DOHH2 (cell line): ENCODE results near the gene IRS1.

Experiments
- H3F3A ChIP-seq: fragments of 200-600 bp; sonication (generic), shearing (Covaris generic); 2 replicates; pipeline ENCODE4 v1.6.0; 2016; ENCODE audit warnings: antibody characterized with exemption, mild to moderate bottlenecking; ENCODE audit not compliant: control insufficient read depth, insufficient read depth
- H3K27ac ChIP-seq: fragments of 200-600 bp; sonication (generic); 2 replicates; pipeline ENCODE4 v1.5.1; 2014; ENCODE audit warnings: low read depth, mild to moderate bottlenecking, low read length, moderate library complexity
- H3K27me3 ChIP-seq: fragments of 200-600 bp; sonication (generic); 2 replicates; pipeline ENCODE4 v1.6.1; 2014; ENCODE audit warnings: mild to moderate bottlenecking, low read length, mixed read lengths; ENCODE audit not compliant: control insufficient read depth
- H3K36me3 ChIP-seq: fragments of 200-600 bp; sonication (generic); 2 replicates; pipeline ENCODE4 v1.6.1; 2014; ENCODE audit warnings: mild to moderate bottlenecking, low read length, moderate library complexity, mixed read lengths; ENCODE audit not compliant: control insufficient read depth
- H3K4me1 ChIP-seq: fragments of 200-600 bp; sonication (generic); 2 replicates; pipeline ENCODE4 v1.6.1; 2014; ENCODE audit warnings: mild to moderate bottlenecking, low read length, mixed read lengths; ENCODE audit not compliant: control insufficient read depth
- H3K4me2 ChIP-seq: fragments of 200-600 bp; sonication (generic); 2 replicates; pipeline ENCODE4 v1.6.0; 2014; ENCODE audit warnings: mild to moderate bottlenecking, low read length, moderate library complexity
- H3K4me3 ChIP-seq: fragments of 200-600 bp; sonication (generic); 2 replicates; pipeline ENCODE4 v1.5.1; 2014; ENCODE audit warnings: mild to moderate bottlenecking, low read length, mixed read lengths
- H3K79me2 ChIP-seq: fragments of 200-600 bp; sonication (generic); 2 replicates; pipeline ENCODE4 v1.6.1; 2014; ENCODE audit warnings: mild to moderate bottlenecking, low read length, mixed read lengths; ENCODE audit not compliant: control insufficient read depth
- H3K9me2 ChIP-seq: fragments of 200-600 bp; sonication (generic); replicated peaks from 2 replicates; pipeline ENCODE4 v1.6.1; 2014; ENCODE audit warnings: mild to moderate bottlenecking, low read length, mixed read lengths; ENCODE audit not compliant: control insufficient read depth
- H3K9me3 ChIP-seq: fragments of 200-600 bp; sonication (generic); 2 replicates; pipeline ENCODE4 v1.6.1; 2014; ENCODE audit warnings: antibody characterized with exemption, low read length, mixed read lengths; ENCODE audit not compliant: control insufficient read depth, insufficient read depth
- H4K20me1 ChIP-seq: fragments of 200-600 bp; sonication (generic); 2 replicates; pipeline ENCODE4 v1.6.0; 2014; ENCODE audit warnings: low read depth, mild to moderate bottlenecking, antibody characterized with exemption, low read length, moderate library complexity; ENCODE audit not compliant: control insufficient read depth, insufficient read depth
- CTCF ChIP-seq: fragments of 200-600 bp; sonication (generic); IDR thresholded peaks from one replicate; pipeline ENCODE4 v1.5.1; 2014; ENCODE audit warnings: antibody characterized with exemption, mild to moderate bottlenecking, low read depth, low read length; ENCODE audit not compliant: poor library complexity, severe bottlenecking
- EZH2phosphoT487 ChIP-seq: fragments of 200-600 bp; sonication (generic); IDR thresholded peaks from 2 replicates; pipeline ENCODE4 v1.6.1; 2017; ENCODE audit warnings: borderline replicate concordance, mild to moderate bottlenecking, antibody characterized with exemption, low read length, moderate library complexity, mixed read lengths

The IRS1 gene

GRCh38 chr2:226760412-226761194 lies 39.0 kb downstream of the IRS1 start:
- no peak for TF ChIP-seq CTCF
- no peak for TF ChIP-seq EZH2phosphoT487

GRCh38 chr2:226759768-226760167 lies 39.9 kb downstream of the IRS1 start:
- H3K79me2 ChIP-seq: no peaks in the 10 kb centered on the region
- no peaks in the 10 kb centered on the region for H3K4me1 ChIP-seq
- no peak overlapping the region for H3K27ac ChIP-seq
- H3F3A ChIP-seq: no peaks in the 10 kb centered on the region
- H3K4me3 ChIP-seq: no peak overlapping the region
- no peaks in the 10 kb centered on the region; the same call in 1 of the 2 replicates for H4K20me1 ChIP-seq
- TF ChIP-seq EZH2phosphoT487 (no peak), CTCF (no peak)
- H3K36me3 ChIP-seq: no peaks in the 10 kb centered on the region
- H3K27me3 ChIP-seq: no peaks in the 10 kb centered on the region
- no peak overlapping the region for H3K4me2 ChIP-seq
- H3K9me3 ChIP-seq: no peaks in the 10 kb centered on the region
- H3K9me2 ChIP-seq: no peaks in the 10 kb centered on the region

More at GRCh38 chr2:226760412-226761194, 39.0 kb downstream of the IRS1 start:
- Histone ChIP-seq H3F3A (no peaks in the 10 kb centered on the region), H3K9me2 (no peaks in the 10 kb centered on the region), H3K4me1 (no peaks in the 10 kb centered on the region), H3K4me3 (no peak overlapping the region), H3K27me3 (no peaks in the 10 kb centered on the region), H3K4me2 (no peak overlapping the region), H3K79me2 (no peaks in the 10 kb centered on the region), H3K9me3 (no peaks in the 10 kb centered on the region), H4K20me1 (no peaks in the 10 kb centered on the region; the same call in 1 of the 2 replicates), H3K27ac (no peak overlapping the region), H3K36me3 (no peaks in the 10 kb centered on the region)

- no peaks in the 10 kb centered on the region for H3K9me3 ChIP-seq
- no peaks in the 10 kb centered on the region; the same call in 1 of the 2 replicates for H4K20me1 ChIP-seq
- no peaks in the 10 kb centered on the region for H3K79me2 ChIP-seq
- TF ChIP-seq CTCF (no peak), EZH2phosphoT487 (no peak)
- H3K36me3 ChIP-seq: no peaks in the 10 kb centered on the region
- no peaks in the 10 kb centered on the region for H3K9me2 ChIP-seq
- H3K4me1 ChIP-seq: no peaks in the 10 kb centered on the region
- H3K4me3 ChIP-seq: no peak overlapping the region
- H3K27ac ChIP-seq: no peak overlapping the region
- H3K27me3 ChIP-seq: no peaks in the 10 kb centered on the region
- H3F3A ChIP-seq: no peaks in the 10 kb centered on the region
- H3K4me2 ChIP-seq: no peak overlapping the region
These were observed 40.5 kb downstream of the IRS1 start for GRCh38 chr2:226758921-226759640.
